Uterus (tissue), 4 donors: ENCODE results near the gene JMJD8. TPM values are rescaled to one million over a fixed set of nuclear protein-coding genes. Genes with fewer than 3 reads are reported as not detected.

Source experiments
- DNase-seq, 2 donors: peaks; one replicate each; pipeline ENCODE4 v3.0.0-alpha.2; 2019 to 2020
- H3K27ac ChIP-seq, 2 donors: fragments of 200-600 bp; sonication (generic); 1 replicate in 1 of 2; 2 replicates in 1 of 2; pipeline ENCODE4 v1.5.1; 2016 to 2018
- H3K27me3 ChIP-seq, 2 donors: fragments of 200-600 bp; sonication (generic); one replicate each; pipeline ENCODE4 v1.5.1; 2018 to 2019; ENCODE audit warnings: control low read depth in 1 of 2
- H3K36me3 ChIP-seq, 2 donors: fragments of 200-600 bp; sonication (generic); one replicate each; pipeline ENCODE4 v1.5.1; 2019; ENCODE audit warnings: control low read depth in 1 of 2
- H3K4me1 ChIP-seq, 2 donors: fragments of 200-600 bp; sonication (generic); one replicate each; pipeline ENCODE4 v1.5.1; 2018 to 2019; ENCODE audit warnings: control low read depth in 1 of 2
- H3K4me3 ChIP-seq, 2 donors: fragments of 200-600 bp; sonication (generic); 1 replicate in 1 of 2; 2 replicates in 1 of 2; pipeline ENCODE4 v1.5.1; 2018 to 2019; ENCODE audit warnings: mild to moderate bottlenecking in 1 of 2
- H3K9me3 ChIP-seq, 2 donors: fragments of 200-600 bp; sonication (generic); one replicate each; pipeline ENCODE4 v1.5.1; 2019; ENCODE audit warnings: control low read depth in 1 of 2
- POLR2A ChIP-seq, 2 donors: fragments of 450-650 bp; IDR thresholded peaks; one replicate each; pipeline ENCODE4 v1.6.1; 2016; ENCODE audit warnings: antibody characterized with exemption in 2 of 2, mild to moderate bottlenecking in 1 of 2, moderate library complexity in 1 of 2
- intact Hi-C: fragments of 100-400 bp; cut with DNase I; formaldehyde crosslinking; loops from one replicate; pipeline ENCODE4 v1.15.1; 2023; ENCODE audit warnings: low total_unique reads
- total RNA-seq, 4 donors: library from RNA; depleted of rRNA in 3 of 4; stranded (reverse); fragments of >200 nt in 3 of 4; gene quantifications; one replicate each; pipeline versions ENCODE4 v1.1.0 to v1.2.4, GENCODE V29; 2014 to 2023
- TF ChIP-seq, protein P1 (sequence below), 4 experiments: fragments of 200-600 bp in 2 of 4; fragments of 450-650 bp in 2 of 4; sonication (generic) in 2 of 4; IDR thresholded peaks; one replicate each; pipeline ENCODE4 v1.5.1; 2016 to 2019; ENCODE audit warnings: antibody characterized with exemption in 4 of 4, mild to moderate bottlenecking in 2 of 4, moderate library complexity in 1 of 4
- donor health status: DM: yes; HTN: yes; CAD: no.

Gene JMJD8, protein sequence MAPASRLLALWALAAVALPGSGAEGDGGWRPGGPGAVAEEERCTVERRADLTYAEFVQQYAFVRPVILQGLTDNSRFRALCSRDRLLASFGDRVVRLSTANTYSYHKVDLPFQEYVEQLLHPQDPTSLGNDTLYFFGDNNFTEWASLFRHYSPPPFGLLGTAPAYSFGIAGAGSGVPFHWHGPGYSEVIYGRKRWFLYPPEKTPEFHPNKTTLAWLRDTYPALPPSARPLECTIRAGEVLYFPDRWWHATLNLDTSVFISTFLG
- 100 to 1,000 TPM in 1 of 4 donors, 10 to 100 TPM in 3; 45.6 to 111 (median 57.4) TPM for total RNA-seq

DNA sequence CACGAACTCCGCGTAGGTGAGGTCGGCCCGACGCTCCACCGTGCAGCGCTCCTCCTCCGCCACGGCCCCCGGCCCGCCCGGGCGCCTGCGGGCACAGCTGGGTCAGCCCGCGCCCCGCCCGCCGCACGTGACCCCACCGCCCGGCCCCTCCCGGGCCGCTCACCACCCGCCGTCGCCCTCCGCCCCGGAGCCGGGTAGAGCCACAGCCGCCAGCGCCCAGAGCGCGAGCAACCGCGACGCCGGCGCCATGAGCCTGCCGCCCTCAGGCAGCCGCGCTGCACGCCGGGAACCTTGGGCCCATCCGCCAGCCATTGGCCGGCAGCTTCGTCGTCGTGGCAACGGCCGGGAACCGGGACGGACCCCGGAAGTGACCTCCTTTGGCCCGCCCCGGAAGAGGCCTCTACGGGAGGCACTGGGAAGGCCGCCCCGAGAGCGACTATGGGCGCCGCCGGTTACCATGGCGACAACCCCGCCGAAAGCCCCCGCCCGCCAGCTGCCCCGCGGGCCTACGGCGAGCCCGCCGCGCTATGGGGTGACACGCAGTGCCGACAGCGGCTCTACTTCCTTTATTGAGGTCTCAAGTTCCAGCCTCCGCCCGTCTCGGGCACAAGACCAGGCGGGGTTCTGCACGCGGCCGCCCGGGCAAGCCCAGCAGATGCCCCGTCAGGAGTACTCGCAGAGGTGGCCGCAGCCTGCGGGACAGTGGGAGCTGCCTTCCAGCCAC, at the start of gene JMJD8:
TSS of gene JMJD8 (minus strand) at position 264 of the 724 bp plus-strand sequence. CDS start at position 249, 15 bp downstream.
- peak within 1 kb of the TSS; percentile 46 to 48 for H3K4me3 ChIP-seq
- no peaks in the 10 kb centered on the region for H3K9me3 ChIP-seq
- H3K36me3 ChIP-seq = no peaks in the 10 kb centered on the region
- DNase-seq = peak; percentile 95 to 97
- intact Hi-C loops = no loop called here
- TF ChIP-seq, protein P1, sequence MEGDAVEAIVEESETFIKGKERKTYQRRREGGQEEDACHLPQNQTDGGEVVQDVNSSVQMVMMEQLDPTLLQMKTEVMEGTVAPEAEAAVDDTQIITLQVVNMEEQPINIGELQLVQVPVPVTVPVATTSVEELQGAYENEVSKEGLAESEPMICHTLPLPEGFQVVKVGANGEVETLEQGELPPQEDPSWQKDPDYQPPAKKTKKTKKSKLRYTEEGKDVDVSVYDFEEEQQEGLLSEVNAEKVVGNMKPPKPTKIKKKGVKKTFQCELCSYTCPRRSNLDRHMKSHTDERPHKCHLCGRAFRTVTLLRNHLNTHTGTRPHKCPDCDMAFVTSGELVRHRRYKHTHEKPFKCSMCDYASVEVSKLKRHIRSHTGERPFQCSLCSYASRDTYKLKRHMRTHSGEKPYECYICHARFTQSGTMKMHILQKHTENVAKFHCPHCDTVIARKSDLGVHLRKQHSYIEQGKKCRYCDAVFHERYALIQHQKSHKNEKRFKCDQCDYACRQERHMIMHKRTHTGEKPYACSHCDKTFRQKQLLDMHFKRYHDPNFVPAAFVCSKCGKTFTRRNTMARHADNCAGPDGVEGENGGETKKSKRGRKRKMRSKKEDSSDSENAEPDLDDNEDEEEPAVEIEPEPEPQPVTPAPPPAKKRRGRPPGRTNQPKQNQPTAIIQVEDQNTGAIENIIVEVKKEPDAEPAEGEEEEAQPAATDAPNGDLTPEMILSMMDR (IDR thresholded peaks at IDR 0.05) = peak in 1 of 4 experiments; percentile 30
- TF ChIP-seq POLR2A (IDR thresholded peaks at IDR 0.05) = peak; percentile 32 to 49
- peak within 1 kb of the TSS; percentile 34 to 70 for H3K27ac ChIP-seq
- H3K27me3 ChIP-seq = no peaks in the 10 kb centered on the region
- H3K4me1 ChIP-seq = peaks cover 3 to 37% of the 10 kb centered on the region in 2 donors

DNA sequence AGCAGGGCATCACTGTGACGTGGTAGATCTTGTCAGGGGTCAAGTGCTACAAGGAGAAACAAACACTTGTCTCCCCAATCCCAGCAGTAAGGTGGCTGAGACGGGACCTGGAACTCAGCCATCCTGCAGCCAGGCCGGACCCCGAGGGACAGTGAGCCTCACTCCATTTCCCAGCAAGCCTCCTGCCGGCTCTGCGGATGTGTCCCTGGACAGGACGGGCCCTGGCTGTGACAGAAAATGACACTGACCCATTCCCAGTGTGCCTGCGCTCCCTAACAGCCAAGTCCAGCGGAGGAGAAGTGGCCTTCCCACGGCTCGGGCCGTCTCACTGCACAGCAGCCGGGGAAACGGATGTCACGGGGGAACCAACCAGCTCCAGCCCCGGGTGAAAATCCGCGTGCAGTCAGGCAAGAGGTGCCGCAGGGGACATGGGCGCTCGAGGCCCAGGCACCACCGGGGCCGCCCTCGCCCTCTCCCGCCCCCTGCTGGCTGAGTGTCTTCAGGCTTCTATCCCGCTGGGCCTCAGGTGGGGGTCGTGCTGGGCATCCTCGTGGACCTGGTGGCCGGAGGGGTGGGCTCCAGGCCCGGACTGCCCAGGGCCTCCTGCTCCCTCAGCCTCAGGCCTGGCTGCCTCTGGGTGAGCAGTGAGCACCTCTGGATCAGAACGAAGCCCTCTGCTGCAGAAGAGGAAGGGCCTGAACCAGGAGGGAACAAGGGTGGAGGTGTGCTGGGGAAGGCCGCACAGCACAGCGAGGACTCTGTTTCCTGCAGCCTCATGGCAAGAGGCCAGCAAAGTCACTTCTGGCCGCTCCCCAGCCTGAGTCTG, 49.5 kb upstream of the JMJD8 start:
- no peak overlapping the region for H3K4me3 ChIP-seq
- TF ChIP-seq, protein P1 (IDR thresholded peaks at IDR 0.05) = no peak
- no peak for TF ChIP-seq POLR2A (IDR thresholded peaks at IDR 0.05)
- no peaks in the 10 kb centered on the region for H3K9me3 ChIP-seq
- no peaks in the 10 kb centered on the region for H3K36me3 ChIP-seq
- H3K4me1 ChIP-seq = no peaks in the 10 kb centered on the region
- peaks cover 0 to 4% of the 10 kb centered on the region in 2 donors for H3K27me3 ChIP-seq
- H3K27ac ChIP-seq = no peak overlapping the region
- intact Hi-C loops = no loop called here
- DNase-seq = peak in 1 of 2 donors; percentile 17

DNA sequence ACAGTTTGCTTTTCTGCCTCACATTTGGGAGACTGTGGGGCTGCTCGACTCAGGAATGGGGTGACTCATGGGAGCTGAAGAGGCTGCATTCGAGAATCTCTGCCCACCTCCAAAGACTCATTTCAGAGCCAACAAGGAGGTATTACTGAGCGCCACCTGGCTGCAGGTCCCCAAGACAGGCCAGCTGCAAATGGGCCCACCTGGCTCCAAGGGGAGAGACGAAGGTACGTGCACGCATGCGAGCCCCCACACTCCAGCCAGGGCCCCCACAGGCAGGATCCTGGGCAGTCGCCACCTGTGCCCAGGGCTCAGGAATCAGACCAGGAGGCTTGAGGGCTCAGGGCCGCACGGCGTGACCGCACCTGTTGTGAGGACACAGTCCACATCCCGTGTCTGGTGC, 48.8 kb upstream of the JMJD8 start:
- DNase-seq = no peak
- Histone ChIP-seq H3K27me3 (peaks cover 0 to 10% of the 10 kb centered on the region in 2 donors), H3K9me3 (no peaks in the 10 kb centered on the region), H3K36me3 (no peaks in the 10 kb centered on the region), H3K4me3 (no peak overlapping the region), H3K27ac (no peak overlapping the region), H3K4me1 (peaks cover 0 to 2% of the 10 kb centered on the region in 2 donors)
- TF ChIP-seq POLR2A (IDR thresholded peaks at IDR 0.05) = no peak
- TF ChIP-seq, protein P1 (IDR thresholded peaks at IDR 0.05) = no peak
- intact Hi-C loops = no loop called here

DNA sequence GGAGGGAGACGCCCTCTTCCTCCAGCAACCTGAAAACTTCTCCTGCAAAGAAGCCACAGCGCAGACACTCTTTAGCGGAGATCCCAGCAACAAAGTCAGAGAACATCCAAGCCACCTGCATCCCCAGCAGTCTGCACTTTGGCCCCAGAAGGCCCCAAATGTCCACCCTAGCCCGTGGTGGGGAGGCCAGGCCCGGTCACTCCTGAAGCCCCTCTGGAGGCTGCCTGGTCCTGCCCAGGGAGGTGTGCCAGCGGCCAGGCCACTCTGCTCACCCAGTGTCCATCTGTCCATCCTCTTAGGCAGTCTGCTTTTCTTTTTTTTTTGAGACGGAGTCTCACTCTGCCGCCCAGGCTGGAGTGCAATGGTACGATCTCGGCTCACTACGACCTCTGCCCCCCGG, 48.2 kb upstream of the JMJD8 start:
- TF ChIP-seq POLR2A (IDR thresholded peaks at IDR 0.05) = no peak
- TF ChIP-seq, protein P1 (IDR thresholded peaks at IDR 0.05) = no peak
- DNase-seq = no peak
- Histone ChIP-seq H3K27ac (no peak overlapping the region), H3K4me3 (no peak overlapping the region), H3K9me3 (no peaks in the 10 kb centered on the region), H3K27me3 (peaks cover 0 to 16% of the 10 kb centered on the region in 2 donors), H3K36me3 (no peaks in the 10 kb centered on the region), H3K4me1 (peaks cover 0 to 8% of the 10 kb centered on the region in 2 donors)
- intact Hi-C loops = no loop called here
